Calu3 (cell line): ENCODE measurements around the gene FGFR2. TPM values are rescaled to one million over a fixed set of nuclear protein-coding genes. Genes with fewer than 3 reads are reported as not detected.

Experiments
- BruUV-seq: library from RNA; stranded (reverse); fragments of 400-500 nt; replicated peaks from 2 replicates; lab custom pipeline; 2021; lab: Mats Ljungman, UMichigan
- CTCF ChIA-PET: fragments of 300-600 bp; sonication (Branson Sonifier 250); formaldehyde crosslinking; loops from one replicate; lab custom pipeline; 2022; ENCODE audit warnings: antibody characterized with exemption; lab: Charles Lee
- DNase-seq: peaks from one replicate; pipeline ENCODE4 v3.0.0; 2022
- H3K27ac Mint-ChIP-seq: one replicate; pipeline ENCODE4 v1.8.0; 2022; ENCODE audit warnings: mixed read lengths; ENCODE audit not compliant: unreplicated experiment
- H3K27me3 Mint-ChIP-seq: one replicate; pipeline ENCODE4 v1.8.0; 2022; ENCODE audit warnings: mixed read lengths; ENCODE audit not compliant: unreplicated experiment
- H3K36me3 Mint-ChIP-seq: one replicate; pipeline ENCODE4 v1.8.0; 2022; ENCODE audit warnings: mild to moderate bottlenecking, moderate library complexity, mixed read lengths; ENCODE audit not compliant: insufficient read depth, unreplicated experiment
- H3K4me1 Mint-ChIP-seq: one replicate; pipeline ENCODE4 v1.8.0; 2022; ENCODE audit warnings: mild to moderate bottlenecking, low read depth, mixed read lengths; ENCODE audit not compliant: unreplicated experiment
- H3K4me3 Mint-ChIP-seq: one replicate; pipeline ENCODE4 v1.8.0; 2022; ENCODE audit warnings: mild to moderate bottlenecking, low read depth, moderate library complexity, mixed read lengths; ENCODE audit not compliant: unreplicated experiment
- H3K9me3 Mint-ChIP-seq: one replicate; pipeline ENCODE4 v1.8.0; 2022; ENCODE audit warnings: low read depth, mixed read lengths; ENCODE audit not compliant: unreplicated experiment
- CTCF ChIP-seq: fragments of 200-600 bp; IDR thresholded peaks from one replicate; pipeline ENCODE4 v1.8.0; 2022; ENCODE audit warnings: antibody characterized with exemption; ENCODE audit not compliant: unreplicated experiment
- intact Hi-C: fragments of 100-400 bp; cut with micrococcal nuclease; formaldehyde crosslinking; loops from one replicate; pipeline ENCODE4 v1.10.0; 2022; ENCODE audit not compliant: unreplicated experiment
- total RNA-seq: library from RNA; stranded (reverse); gene quantifications from 2 replicates; pipeline ENCODE4 v1.2.3, GENCODE V29; 2022

The FGFR2 gene
- total RNA-seq, 1 experiment from 2014 or later = 57.9 TPM

- H3K27ac Mint-ChIP-seq = no peak overlapping the region
Observed at GRCh38 chr10:121501796-121502195, 96.4 kb downstream of the FGFR2 start.

GRCh38 chr10:121500701-121501332 is 97.4 kb downstream of the FGFR2 start:
- Mint-ChIP-seq H3K4me3 (no peak overlapping the region), H3K27ac (no peak overlapping the region), H3K27me3 (no peaks in the 10 kb centered on the region), H3K9me3 (no peaks in the 10 kb centered on the region), H3K4me1 (no peaks in the 10 kb centered on the region), H3K36me3 (peaks cover 26% of the 10 kb centered on the region)
- TF ChIP-seq CTCF = no peak
- CTCF ChIA-PET = no interaction called here
- no TSS peak for BruUV-seq
- DNase-seq = no peak
- intact Hi-C loops = no loop called here

More at GRCh38 chr10:121501796-121502195, 96.4 kb downstream of the FGFR2 start:
- TF ChIP-seq CTCF = no peak
- H3K27me3 Mint-ChIP-seq = no peaks in the 10 kb centered on the region
- H3K36me3 Mint-ChIP-seq = peaks cover 21% of the 10 kb centered on the region
- CTCF ChIA-PET = no interaction called here
- H3K4me1 Mint-ChIP-seq = no peaks in the 10 kb centered on the region
- DNase-seq = no peak
- BruUV-seq = no TSS peak
- intact Hi-C loops = no loop called here
- H3K4me3 Mint-ChIP-seq = no peak overlapping the region
- H3K9me3 Mint-ChIP-seq = no peaks in the 10 kb centered on the region

GRCh38 chr10:121497513-121498470 is 100.5 kb downstream of the FGFR2 start:
- no peaks in the 10 kb centered on the region for H3K4me1 Mint-ChIP-seq
- CTCF ChIA-PET = no interaction called here
- no peak overlapping the region for H3K27ac Mint-ChIP-seq
- no TSS peak for BruUV-seq
- H3K4me3 Mint-ChIP-seq = no peak overlapping the region
- DNase-seq = peak; percentile 3
- intact Hi-C loops = no loop called here
- H3K9me3 Mint-ChIP-seq = no peaks in the 10 kb centered on the region
- no peaks in the 10 kb centered on the region for H3K27me3 Mint-ChIP-seq
- TF ChIP-seq CTCF = no peak
- H3K36me3 Mint-ChIP-seq = peaks cover 23% of the 10 kb centered on the region

GRCh38 chr10:121495719-121496118 is 102.5 kb downstream of the FGFR2 start:
- Mint-ChIP-seq H3K27ac (no peak overlapping the region), H3K9me3 (no peaks in the 10 kb centered on the region), H3K36me3 (peaks cover 21% of the 10 kb centered on the region), H3K4me3 (no peak overlapping the region), H3K4me1 (no peaks in the 10 kb centered on the region), H3K27me3 (no peaks in the 10 kb centered on the region)
- intact Hi-C loops = no loop called here
- no peak for DNase-seq
- TF ChIP-seq CTCF = no peak
- CTCF ChIA-PET = interaction anchor here (0.6 to 0.8 kb wide), 2 partner anchors 19 to 253 kb away, joined by 3 read pairs; no protein-coding TSS in a partner anchor
- BruUV-seq = no TSS peak
